Activated CD8-positive, alpha-beta memory T cell treated with anti-CD3 and anti-CD28 coated beads for 24 hours (primary cell): ENCODE data around the gene KRTAP20-1.

Experiments used
- DNase-seq: peaks from one replicate; pipeline ENCODE4 v3.0.0-alpha.2; 2020

KRTAP20-1 gene, protein sequence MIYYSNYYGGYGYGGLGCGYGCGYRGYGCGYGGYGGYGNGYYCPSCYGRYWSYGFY

DNA sequence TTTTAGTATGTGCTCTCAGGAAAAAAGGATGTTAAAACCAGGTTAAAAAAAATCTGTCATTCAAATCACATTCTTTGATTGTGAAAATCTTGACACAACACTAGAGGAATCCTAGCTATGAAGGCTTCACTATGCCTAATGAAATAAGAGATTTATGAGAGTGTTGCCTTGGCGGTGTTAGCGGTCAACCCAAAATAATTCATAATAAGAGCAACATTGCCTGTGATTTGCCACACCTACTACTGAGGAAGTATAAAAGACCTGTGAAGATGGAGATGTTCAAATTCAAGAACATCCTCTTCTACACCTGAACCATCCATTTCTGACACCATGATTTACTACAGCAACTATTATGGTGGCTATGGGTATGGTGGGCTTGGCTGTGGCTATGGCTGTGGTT lies at the start of gene KRTAP20-1:
Gene KRTAP20-1 (plus strand): TSS at position 301 of the 400 bp plus-strand sequence. CDS start 30 bp downstream, at position 331.
- DNase-seq, result no peak

DNA sequence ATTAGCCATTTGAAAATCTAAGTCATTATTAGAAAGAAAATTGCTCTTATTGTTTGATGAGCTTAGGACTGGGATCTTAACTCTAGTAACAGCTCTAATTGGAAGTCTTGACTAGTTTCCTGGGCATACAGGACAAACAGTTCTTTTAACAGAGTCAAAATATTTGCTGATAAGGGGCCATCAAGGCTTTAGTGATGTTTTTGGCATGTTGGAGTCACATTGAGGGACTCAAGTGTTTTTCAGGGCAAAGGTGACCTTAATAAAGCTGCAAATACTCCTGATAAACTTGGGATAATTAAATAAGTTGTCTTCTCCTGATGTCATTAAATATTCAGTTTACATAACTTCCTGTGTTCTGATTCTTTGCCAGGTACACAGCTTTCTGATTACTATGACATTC lies 48.6 kb upstream of the KRTAP20-1 start:
- no peak for DNase-seq

DNA sequence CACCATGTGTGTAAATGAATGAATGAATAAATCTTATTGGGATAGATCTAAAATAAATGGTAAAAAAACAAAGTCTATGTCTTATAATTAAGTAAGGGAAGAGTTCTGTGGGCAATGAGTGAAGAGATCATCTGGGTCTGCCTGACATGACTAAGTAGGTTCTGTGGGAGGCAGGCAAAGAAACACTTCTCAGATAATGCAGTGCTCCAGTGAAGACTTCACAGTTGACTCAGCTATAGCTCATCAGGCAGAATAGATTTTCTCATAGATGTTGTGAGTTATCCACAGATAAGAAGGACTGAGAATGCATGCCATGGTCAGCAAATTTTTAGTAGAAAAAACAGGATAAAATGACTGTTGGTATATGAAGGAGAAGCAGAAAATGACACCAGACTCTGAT lies 38.5 kb upstream of the KRTAP20-1 start:
- DNase-seq, result no peak

DNA sequence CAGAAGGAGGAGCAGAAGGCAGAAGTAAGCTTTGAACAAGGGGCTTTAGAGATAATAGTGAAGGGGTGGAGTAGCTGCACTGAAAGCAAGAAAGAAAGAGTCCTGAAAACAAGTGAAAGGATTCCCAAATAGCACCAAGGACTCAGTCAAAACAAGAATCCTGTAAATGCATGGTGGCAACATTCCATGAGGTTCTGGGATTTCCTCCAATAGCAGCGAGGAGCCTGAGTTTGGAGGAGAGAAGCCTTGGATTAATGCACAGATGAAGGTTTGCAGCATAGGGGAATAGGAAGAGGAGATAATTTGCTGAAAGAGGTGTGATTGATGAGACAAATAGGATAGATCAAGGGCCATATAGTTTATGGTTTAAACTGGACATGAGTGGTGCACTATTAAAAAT lies 36.9 kb upstream of the KRTAP20-1 start:
- no peak for DNase-seq

DNA sequence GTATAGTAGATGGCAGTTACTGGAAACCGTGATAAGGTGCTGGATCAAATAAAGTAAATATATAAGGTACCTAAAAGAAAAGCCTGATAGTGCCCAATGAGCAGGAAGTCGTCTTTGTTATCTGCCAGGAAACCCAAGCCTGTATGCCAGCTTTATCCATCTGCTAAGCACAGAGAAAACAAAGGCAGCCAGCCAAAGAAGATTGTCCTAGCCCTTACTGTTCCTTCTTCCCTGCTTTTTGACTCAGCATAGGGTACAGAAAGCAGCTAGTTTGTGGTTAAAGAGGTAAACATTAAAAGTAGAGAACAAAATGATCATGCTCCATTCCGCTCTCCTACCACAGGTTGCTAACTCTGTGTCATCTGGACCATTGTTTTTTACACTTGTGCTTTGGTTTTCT lies 36.1 kb upstream of the KRTAP20-1 start:
- DNase-seq, result no peak

DNA sequence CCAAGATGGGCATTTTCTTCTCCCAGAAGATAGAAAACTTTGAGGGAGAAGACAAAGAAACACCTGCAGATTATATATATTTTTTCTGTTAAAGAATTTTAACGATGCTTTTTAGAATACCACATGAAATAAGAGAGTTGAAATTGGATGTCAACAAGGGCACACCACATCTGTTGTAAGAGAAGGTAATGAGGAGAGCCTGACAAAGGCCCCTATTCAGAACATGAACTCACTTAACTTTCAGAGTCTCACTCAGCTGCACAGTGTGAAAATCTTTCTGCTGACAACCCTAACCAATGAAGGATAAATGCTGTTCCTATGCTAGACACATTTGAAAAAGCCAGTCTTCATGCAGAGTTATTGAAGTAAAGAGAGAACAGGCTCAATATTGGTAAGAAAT lies 33.4 kb upstream of the KRTAP20-1 start:
- no peak for DNase-seq

DNA sequence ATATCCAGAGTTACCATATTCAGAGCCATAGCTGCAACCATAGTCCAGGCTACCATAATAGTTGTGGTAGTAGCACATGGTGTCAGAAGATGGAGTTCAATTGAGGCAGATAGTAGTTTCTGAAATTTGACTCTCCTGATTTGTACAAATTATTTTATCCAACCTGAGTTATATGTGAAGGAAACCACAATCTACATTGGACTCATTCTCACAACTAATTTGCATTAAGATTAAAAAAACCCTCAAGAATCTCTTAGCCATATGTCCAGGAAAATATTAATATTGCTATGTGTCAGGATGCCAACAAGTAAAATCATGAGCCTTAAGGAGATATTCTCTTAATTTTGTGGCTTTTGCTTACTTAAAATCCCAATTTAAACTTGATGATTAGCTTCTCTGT lies 25.9 kb upstream of the KRTAP20-1 start, which contains the start of gene KRTAP22-2:
Gene KRTAP22-2 (minus strand): TSS at position 101 of the 400 bp plus-strand sequence.
- DNase-seq, result no peak

DNA sequence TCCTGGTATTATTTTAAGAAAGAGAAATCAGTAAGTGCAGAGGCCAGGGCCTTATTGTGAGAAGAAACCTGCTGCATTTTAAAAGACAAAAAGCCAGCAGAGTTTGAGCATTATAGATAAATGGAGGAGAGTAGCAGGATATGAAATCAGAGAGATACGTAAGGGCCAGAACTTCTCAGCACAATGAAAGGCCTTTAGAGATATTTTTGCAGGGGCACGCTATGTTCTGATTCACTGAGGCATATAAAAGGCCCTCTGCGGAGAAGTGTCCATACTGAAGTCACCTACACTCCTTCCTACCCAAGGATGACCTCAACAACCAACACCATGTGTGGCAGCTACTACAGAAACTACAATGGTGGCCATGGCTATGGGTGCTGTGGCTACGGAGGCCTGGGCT lies 24.1 kb upstream of the KRTAP20-1 start, which contains the start of gene KRTAP6-3:
Gene KRTAP6-3 (plus strand): TSS at position 301 of the 400 bp plus-strand sequence. CDS start 6 bp downstream, at position 307.
- DNase-seq, result no peak

DNA sequence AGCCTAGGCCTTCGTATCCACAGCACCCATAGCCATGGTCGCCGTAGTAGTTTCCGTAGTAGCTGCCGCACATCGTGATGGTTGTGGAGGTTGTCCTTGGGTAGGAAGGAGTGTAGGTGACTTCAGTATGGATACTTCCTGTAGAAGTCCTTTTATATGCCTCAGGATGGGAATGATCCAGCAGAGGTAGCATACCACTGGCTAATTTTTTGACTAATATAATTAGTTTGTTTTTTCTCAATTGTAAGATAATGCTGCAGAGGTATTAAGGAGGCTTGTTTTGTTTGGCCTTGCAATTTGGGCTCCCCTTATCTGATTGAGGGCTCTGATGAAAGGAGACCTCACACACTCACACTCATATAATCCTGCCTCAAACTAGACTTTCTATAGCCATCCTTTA lies 17.4 kb upstream of the KRTAP20-1 start, which contains the start of gene KRTAP6-2:
Gene KRTAP6-2 (minus strand): TSS at position 101 of the 400 bp plus-strand sequence. CDS start 28 bp downstream, at position 73.
- no peak for DNase-seq

DNA sequence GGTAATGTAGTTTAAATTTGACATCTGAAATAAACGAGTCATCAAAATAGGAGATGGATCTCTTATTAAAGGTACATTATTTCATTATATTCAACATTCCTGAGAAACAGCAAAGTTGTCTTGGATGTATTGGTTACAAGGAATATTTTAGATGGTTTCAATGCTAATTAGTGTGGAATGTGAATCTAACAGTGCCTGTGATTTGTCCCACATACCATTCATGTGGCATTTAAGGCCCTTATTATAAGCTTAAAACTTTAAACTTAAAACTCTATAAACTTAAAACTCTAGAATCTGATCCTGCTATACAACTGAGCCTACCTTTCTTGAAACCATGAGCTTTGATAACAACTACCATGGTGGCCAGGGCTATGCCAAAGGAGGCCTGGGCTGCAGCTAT lies 15.4 kb upstream of the KRTAP20-1 start, which contains the start of gene KRTAP22-1:
Gene KRTAP22-1 (plus strand): TSS at position 301 of the 400 bp plus-strand sequence.
- no peak for DNase-seq

DNA sequence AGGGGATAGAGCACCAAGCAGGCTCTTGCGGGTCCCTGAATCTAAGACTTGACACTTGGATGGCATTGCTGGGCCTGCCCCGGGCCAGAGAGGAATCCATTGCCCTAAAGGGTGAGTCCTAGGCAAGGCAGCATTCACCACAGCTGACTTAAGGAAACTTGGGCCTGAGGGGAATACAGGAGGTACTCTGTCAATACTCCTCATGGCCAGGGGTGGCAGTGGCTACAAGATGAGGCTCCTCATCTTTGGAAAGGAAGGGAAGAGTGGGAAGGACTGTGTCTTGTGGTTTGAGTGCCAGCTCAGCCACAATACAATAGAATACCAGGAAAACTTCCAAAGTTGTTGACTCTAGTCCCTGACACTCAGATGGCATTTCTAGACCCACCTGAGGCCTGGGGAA lies 10.3 kb upstream of the KRTAP20-1 start:
- DNase-seq, result no peak

DNA sequence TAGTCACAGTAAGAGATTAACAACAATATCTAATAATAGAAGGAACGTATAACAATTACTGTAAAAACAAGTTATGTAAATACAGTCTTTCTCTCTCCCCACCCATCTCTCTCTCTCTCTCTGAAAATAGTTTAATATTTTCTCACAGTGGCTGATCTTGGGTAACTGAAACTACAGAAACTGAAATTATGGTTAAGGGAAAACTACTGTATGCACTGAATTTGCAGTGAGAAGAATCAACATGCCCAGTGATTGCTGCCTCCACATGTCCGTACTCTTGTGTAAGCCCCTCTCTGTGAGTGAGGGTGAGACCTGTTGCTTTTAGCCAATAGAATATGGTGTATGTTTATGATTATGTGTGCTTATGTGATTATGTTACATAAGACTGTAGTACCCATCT lies 4.1 kb upstream of the KRTAP20-1 start:
- no peak for DNase-seq

DNA sequence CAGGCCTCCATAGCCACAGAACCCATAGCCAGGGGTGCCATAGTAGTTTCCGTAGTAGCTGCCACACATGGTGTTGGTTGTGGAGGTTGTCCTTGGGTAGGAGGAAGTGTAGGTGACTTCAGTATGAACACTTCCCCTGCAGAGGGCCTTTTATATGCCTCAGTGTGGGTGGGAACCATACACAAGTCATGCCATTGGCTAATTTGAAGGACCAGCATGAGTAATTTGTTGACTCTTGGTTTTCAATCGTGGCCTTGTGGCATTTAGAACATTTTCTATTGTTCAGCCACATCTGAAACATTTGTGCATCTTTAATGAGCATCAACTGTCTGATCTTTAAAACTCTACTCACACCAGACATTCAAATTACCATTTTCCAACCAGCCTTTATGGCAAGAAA lies 2.4 kb upstream of the KRTAP20-1 start, which contains the start of gene KRTAP6-1:
Gene KRTAP6-1 (minus strand): TSS at position 95 of the 400 bp plus-strand sequence. CDS start 26 bp downstream, at position 69.
- DNase-seq, result no peak

DNA sequence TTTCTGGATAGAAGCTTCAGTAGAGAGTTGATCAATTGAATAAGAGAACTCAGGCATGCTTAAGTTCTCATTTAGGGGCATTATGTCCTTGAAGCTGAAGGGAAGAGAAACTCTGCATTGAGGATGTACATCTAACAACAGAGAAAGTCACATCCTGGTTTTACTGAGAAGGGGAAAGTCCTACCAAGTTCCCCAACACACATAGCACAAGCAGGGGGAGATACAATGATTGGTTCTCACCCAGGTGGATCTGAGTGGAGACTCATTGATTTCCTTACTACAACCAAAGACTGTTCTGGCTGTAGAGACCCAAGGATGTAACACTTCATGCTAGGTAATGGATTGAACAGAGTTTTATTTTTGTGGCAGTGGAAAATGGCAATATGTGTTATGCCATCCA lies 1.0 kb upstream of the KRTAP20-1 start:
- DNase-seq, result no peak

DNA sequence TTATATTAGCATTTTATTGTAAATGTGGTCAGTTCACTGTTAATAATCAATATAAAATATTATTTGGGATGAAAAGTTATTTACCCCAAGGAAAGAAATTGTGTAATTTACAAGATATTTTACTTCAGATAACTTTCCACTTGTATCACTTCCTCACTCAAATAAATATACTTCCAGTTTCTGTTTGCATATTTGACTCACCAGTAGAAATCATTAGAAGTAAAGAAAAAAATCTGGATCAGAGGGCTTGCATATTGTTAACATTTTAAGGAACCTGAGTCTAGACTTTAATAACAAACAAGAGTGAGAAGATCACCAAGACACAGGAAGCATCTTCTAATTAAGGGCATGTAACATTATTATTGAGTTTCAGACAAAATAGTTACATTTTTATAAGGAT lies 3.9 kb downstream of the KRTAP20-1 start:
- no peak for DNase-seq

DNA sequence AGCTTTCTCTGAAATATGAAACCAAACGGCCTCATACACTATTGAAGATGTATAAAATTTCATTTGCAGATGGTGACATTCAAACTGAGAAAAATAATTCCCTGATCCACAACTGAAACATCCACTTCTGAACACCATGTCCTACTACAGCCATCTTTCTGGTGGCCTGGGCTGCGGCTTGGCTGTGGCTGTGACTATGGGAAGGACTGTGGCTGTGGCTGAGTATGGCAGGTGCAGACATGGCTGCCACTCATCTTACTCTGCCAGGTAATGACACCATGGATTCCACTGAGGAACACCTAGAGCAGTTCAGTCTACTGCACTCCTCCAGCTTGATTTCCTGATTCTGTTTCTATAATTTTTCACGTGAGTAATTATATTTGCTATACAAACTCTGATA lies 4.3 kb downstream of the KRTAP20-1 start, which contains the start of gene KRTAP20-4:
Gene KRTAP20-4 (plus strand): TSS at position 106 of the 400 bp plus-strand sequence.
- DNase-seq, result no peak

DNA sequence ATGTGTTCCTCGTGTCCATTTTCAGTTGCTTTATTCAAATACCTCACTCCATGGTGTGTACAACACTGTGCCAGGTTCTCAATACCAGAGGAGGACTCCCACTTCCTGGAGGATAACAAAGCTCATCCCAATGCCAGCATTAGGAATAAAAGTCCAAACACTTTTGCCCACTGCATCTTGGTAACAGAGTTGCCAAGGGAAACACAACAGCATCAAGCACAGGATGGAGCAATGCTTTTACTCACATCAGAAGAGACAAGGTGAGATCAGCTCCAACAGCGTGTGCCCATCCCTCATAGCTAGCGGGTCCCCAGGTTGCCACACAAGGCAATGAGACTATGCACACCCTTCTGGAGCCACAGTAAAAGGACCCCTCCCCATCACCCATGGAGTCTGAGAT lies 7.1 kb downstream of the KRTAP20-1 start:
- DNase-seq, result no peak

DNA sequence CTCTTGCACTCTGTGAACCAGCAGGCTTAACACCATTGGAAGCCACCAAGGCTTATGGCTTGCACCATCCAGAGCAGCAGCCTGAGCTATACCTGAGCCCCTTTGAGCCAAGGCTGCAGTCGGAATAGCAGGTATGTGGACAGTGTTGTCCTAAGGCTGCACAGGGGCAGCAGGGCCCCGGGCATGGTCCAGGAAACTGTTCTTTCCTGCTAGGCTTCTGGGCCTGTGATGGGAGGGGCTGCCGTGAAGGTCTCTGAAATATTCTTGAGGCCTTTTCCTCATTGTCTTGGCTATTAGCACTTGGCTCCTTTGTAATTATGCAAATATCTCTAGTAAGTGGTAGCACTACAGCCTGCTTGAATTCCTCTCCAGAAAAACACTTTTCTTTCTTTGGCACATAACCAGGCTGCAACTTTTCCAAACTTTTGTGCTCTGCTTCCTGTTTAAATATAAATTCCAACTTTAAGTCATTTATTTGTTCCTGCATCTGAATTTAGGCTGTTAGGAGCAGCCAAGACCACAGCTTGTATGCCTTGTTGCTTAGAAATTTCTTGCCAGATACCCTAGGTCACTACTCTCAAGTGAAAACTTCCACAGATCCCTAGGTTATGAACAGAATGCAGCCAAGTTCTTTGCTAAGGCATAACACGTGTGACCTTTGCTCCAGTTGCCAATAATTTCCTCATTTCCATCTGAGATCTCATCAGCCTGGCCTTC lies 9.4 kb downstream of the KRTAP20-1 start:
- DNase-seq, result no peak

DNA sequence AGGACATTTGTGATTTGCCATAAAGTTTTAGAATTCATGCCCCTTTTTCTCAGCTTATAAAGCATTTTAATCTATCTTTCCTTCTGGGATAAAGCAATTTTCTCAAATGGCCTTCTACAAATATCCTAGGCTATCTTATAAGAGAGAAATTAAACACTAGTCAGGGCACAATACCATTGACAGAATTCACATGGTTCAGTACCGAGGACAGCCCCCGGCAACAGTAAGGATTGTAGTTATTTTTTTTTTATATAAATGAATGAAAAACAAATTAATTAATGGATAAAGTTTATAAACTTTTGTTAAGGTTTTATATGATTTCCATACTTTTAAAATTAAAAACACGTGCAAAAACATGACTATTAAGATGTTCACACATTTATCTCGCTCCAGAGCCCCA lies 11.9 kb downstream of the KRTAP20-1 start:
- no peak for DNase-seq

DNA sequence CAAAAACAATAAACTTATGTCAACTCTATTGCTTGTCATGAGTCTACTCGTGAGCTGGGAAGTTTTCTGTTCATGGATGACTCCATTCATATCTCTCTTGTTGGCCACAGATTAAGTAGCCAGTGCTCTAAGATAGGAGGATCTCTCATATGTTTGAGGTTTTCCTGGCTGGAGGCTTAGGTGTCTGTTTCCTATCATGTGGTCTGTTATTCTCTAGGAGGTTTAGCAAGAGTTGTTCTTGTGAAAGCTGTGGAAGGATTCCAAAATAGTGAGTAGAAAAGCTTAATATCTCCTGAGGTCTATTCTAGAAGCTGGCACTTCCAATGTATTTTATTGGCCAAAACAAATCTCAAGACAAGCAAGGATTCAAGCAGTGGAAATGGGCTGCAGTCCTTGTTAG lies 13.0 kb downstream of the KRTAP20-1 start:
- no peak for DNase-seq

DNA sequence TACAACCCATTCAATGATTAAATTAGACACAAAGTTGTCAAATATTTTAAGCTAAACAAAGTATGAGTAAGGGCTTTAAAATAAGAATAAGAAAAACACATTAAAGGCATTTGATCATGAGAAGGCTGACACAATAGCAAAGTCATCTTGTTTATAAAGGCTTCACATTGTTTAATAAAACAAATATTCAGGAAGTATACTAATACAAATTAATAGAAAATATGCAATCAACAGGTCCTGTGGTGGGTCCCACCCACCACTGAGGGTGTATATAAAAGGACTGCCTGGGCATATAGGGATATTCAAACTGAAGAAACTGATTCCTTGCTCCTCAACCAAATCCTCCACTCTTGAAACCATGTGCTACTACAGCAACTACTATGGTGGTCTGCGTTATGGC lies 18.7 kb downstream of the KRTAP20-1 start, which contains the start of gene KRTAP20-2:
Gene KRTAP20-2 (plus strand): TSS at position 301 of the 400 bp plus-strand sequence. CDS start 58 bp downstream, at position 359.
- no peak for DNase-seq

DNA sequence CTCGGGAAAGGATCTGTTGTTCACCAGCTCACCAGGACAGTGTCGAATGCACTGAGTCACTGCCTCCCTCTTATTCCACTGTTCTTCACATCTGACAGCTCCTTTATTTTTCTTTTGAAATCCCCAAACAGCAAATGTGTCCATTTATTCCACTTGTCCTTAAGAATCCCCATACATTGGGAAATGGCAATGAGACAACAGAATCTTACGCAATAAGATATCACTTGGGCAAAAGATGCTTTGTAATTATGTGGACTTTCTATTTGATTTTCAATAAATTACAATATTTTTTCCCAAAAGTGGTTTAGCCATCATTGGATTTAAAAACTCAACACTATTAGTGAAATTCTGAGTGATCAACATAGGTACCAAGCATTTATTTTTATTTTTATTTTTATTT lies 22.5 kb downstream of the KRTAP20-1 start:
- DNase-seq, result no peak

DNA sequence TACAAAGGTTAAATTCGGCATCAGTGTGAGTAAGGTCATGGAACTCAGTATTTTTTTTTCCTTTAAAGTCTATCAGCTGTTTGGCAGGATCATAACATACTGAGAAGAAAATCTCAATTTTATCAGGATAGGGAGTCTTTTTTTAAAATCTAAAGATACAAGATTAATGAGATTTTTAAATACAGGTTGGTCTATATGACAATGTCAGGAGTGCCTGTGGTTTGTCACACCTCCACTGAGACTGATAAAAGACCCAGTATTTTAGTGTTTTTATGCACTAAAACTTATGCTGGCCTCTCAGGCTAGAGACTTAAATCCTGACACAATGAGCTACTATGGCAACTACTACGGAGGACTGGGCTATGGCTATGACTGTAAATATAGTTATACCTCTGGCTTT lies 26.3 kb downstream of the KRTAP20-1 start, which contains the start of gene KRTAP20-3:
Gene KRTAP20-3 (plus strand): TSS at position 301 of the 400 bp plus-strand sequence.
- DNase-seq, result no peak

DNA sequence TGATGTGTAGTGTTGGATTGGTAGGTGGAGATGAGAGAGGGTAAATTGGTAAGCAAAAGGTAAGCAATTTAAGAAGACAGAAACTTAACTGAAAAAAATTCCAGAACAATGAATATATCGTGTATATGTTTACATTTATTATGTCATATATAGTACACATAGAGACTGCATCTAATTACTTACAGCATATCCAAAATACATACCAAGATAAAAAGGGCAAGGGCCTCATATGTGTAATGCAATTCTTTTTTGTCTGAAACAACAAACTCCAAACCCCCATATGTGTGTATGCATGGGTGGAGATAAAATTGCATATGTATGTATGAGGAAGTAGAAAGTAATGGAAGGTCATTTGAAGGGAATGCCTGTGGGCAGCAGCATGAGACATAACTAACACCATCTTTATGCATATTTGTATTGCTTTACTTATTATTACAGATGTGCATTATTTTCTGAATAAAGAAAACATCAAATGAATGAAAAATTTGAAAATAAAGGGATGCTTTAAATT lies 30.7 kb downstream of the KRTAP20-1 start:
- no peak for DNase-seq
